ENCODE measurements around the gene SDR42E2. TPM values are rescaled to one million over a fixed set of nuclear protein-coding genes. Genes with fewer than 3 reads are reported as not detected.
A peak's percentile ranks its signal among the peaks of the same experiment; 100 is the strongest.
"Not testable (repeated sequence)": the region's sequence is repeated elsewhere in the genome, so short reads cannot be mapped to it uniquely, and the experiment has no call there.

Gene SDR42E2
- total RNA-seq, 1 donor from 2014 or later, result not detected

DNA sequence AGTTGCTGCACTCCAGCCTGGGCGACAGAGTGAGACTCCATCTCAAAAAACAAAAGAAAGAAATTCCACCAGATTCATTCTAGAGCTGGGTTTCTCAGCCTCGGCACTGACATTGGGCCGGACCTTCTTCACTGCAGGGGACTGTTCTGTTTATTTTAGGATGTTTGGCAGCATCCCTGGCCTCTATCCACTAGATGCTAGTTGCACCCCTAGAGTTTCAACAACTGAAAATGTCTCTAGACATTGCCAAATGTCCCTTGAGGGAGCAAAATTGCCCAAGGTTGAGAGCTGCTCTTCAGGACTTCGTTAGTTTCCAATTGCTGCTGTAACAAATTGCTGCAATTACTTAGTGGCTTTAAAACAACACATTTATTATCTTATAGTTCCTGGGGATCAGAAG, 50.9 kb downstream of the SDR42E2 start:
- H3K9me3 ChIP-seq, result no peaks in the 10 kb centered on the region
- DNase-seq (ENCODE audit: low spot score in 2 of 2), result no peak
- H3K27me3 ChIP-seq, result no peaks in the 10 kb centered on the region
- H3K27ac ChIP-seq, result no peak overlapping the region
- H3K4me3 ChIP-seq, result no peak overlapping the region
- H3K36me3 ChIP-seq, result peaks cover 8 to 14% of the 10 kb centered on the region in 2 donors
- intact Hi-C loops (cut with DNase I), result no loop called here
- TF ChIP-seq, protein P1, sequence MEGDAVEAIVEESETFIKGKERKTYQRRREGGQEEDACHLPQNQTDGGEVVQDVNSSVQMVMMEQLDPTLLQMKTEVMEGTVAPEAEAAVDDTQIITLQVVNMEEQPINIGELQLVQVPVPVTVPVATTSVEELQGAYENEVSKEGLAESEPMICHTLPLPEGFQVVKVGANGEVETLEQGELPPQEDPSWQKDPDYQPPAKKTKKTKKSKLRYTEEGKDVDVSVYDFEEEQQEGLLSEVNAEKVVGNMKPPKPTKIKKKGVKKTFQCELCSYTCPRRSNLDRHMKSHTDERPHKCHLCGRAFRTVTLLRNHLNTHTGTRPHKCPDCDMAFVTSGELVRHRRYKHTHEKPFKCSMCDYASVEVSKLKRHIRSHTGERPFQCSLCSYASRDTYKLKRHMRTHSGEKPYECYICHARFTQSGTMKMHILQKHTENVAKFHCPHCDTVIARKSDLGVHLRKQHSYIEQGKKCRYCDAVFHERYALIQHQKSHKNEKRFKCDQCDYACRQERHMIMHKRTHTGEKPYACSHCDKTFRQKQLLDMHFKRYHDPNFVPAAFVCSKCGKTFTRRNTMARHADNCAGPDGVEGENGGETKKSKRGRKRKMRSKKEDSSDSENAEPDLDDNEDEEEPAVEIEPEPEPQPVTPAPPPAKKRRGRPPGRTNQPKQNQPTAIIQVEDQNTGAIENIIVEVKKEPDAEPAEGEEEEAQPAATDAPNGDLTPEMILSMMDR (IDR thresholded peaks at IDR 0.05), result no peak
- peaks cover 5 to 49% of the 10 kb centered on the region in 2 donors for H3K4me1 ChIP-seq

DNA sequence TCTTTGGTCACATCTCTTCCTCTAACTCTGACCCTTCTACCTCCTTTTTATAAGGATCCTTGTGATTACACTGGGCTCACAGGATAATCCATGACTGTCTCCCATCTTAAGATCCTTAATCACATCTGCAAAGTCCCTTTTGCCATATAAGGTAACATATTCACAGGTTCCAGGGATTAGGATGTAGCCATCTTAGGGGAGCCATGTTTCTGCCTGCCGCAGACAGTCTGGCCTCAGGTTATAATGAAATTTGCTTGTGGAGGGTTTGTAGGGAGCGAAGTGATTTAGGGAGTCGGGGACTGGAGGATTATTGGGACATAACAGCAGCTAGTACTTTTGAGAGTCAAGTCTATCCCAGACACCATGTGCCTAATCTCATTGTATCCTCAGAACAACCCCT, 51.5 kb downstream of the SDR42E2 start:
- H3K36me3 ChIP-seq, result peaks cover 8 to 14% of the 10 kb centered on the region in 2 donors
- no peak for DNase-seq (ENCODE audit: low spot score in 2 of 2)
- peaks cover 6 to 49% of the 10 kb centered on the region in 2 donors for H3K4me1 ChIP-seq
- no peak overlapping the region for H3K27ac ChIP-seq
- H3K4me3 ChIP-seq, result no peak overlapping the region
- intact Hi-C loops (cut with DNase I), result no loop called here
- no peaks in the 10 kb centered on the region for H3K9me3 ChIP-seq
- TF ChIP-seq, protein P1 (IDR thresholded peaks at IDR 0.05), result no peak
- H3K27me3 ChIP-seq, result no peaks in the 10 kb centered on the region

DNA sequence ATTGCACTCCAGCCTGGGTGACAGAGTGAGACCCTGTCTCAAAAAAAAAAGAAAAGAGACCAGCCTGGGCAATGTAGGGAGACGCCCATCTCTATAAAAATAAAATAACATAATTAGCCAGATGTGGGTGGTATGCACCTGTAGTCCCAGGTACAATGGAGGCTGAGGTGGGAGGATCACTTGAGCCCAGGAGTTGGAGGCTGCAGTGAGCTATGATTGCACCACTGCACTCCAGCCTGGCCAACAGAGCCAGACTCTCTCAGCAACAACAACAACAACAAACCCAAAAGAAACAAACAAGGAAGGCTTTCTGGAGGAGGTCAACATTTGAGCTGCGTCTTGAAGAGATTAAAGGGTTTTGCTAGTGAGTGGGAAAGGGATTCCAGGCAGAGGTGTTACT, 52.1 kb downstream of the SDR42E2 start:
- H3K4me1 ChIP-seq, result peaks cover 9 to 53% of the 10 kb centered on the region in 2 donors
- H3K27me3 ChIP-seq, result no peaks in the 10 kb centered on the region
- intact Hi-C loops (cut with DNase I), result no loop called here
- no peak for DNase-seq (ENCODE audit: low spot score in 2 of 2)
- H3K9me3 ChIP-seq, result no peaks in the 10 kb centered on the region
- H3K4me3 ChIP-seq, result no peak overlapping the region
- TF ChIP-seq, protein P1 (IDR thresholded peaks at IDR 0.05), result no peak
- no peak overlapping the region for H3K27ac ChIP-seq
- peaks cover 8 to 14% of the 10 kb centered on the region in 2 donors for H3K36me3 ChIP-seq

DNA sequence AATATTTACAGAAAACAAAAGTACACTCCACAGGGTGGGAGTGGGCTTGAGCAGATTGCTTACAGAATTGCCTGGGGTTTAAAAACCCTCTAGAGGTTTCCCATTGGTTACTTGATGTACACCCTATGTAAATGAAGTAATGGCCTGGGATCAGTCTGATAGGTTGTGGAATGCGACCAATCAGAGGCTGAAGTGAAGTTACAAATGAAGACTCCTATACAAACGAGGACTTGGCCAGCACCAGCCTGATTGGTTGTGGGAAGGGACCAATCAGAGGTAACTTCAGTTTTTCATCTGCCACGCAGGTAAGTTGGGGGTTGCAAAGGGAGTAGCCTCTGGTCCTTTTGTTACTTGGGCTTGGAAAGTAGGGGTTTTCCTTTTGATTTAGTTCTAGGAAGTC, 52.6 kb downstream of the SDR42E2 start:
- TF ChIP-seq, protein P1 (IDR thresholded peaks at IDR 0.05), result no peak
- intact Hi-C loops (cut with DNase I), result no loop called here

DNA sequence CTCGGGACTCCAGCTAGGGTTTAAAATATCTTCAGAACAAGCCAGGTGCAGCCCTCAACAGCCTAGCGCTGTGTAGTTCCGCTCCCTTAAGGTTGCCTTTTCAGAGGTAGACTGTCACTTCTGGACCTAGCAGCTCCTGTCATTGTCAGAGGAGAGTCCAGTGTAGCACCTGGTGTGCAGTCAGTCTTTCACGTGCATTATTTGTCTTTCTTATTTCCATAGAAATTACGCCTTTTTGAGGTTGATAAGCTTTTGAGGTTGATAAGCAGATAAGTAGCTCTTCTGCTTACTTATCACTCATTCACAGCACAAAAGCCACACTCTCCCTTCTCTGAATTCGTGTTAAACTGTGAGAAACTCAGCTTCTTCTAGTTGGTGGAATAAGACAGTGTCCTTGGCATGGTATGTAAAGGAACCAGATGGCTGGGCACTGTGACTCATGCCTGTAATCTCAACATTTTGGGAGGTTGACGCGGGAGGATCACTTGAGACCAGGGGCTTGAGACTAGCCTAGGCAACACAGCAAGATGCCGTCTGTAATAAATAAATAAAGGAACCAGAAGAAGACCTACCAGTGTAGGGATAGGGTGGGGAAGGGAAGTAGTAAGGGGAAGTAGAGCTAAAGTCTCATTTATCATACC, 54.0 kb downstream of the SDR42E2 start:
- TF ChIP-seq, protein P1 (IDR thresholded peaks at IDR 0.05), result no peak
- intact Hi-C loops (cut with DNase I), result no loop called here
- no peak overlapping the region for H3K4me3 ChIP-seq
- peaks cover 6 to 43% of the 10 kb centered on the region in 2 donors for H3K4me1 ChIP-seq
- no peak for DNase-seq (ENCODE audit: low spot score in 2 of 2)
- H3K27ac ChIP-seq, result peak overlapping the region; percentile 79 to 82
- no peaks in the 10 kb centered on the region for H3K9me3 ChIP-seq
- H3K27me3 ChIP-seq, result no peaks in the 10 kb centered on the region
- H3K36me3 ChIP-seq, result peaks cover 8 to 14% of the 10 kb centered on the region in 2 donors

More for the DNA sequence above, 52.6 kb downstream of the SDR42E2 start:
- Histone ChIP-seq H3K9me3 (no peaks in the 10 kb centered on the region), H3K27me3 (no peaks in the 10 kb centered on the region), H3K36me3 (peaks cover 8 to 14% of the 10 kb centered on the region in 2 donors), H3K4me1 (peaks cover 6 to 51% of the 10 kb centered on the region in 2 donors), H3K27ac (no peak overlapping the region), H3K4me3 (no peak overlapping the region)
- DNase-seq (ENCODE audit: low spot score in 2 of 2), result no peak

DNA sequence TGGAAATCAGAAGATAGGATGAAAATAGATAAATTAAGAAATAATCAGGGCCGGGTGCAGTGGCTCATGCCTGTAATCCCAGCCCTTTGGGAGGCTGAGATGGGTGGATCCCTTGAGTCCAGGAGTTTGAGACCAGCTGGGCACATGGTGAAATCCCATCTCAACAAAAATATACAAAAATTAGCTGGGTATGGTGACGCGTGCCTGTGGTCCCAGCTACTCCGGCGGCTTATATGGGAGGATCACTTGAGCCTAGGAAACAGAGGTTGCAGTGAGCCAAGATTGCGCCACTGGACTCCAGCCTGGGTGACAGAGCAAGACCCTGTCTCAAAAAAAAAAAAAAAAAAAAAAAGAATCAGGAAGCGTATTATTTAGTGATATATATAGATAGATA, 54.5 kb downstream of the SDR42E2 start:
- H3K27me3 ChIP-seq; DNase-seq (ENCODE audit: low spot score in 2 of 2); H3K4me3 ChIP-seq; intact Hi-C loops (cut with DNase I); H3K9me3 ChIP-seq: not testable (repeated sequence)
- peak overlapping the region; percentile 79 to 82 for H3K27ac ChIP-seq
- H3K4me1 ChIP-seq, result peaks cover 6 to 38% of the 10 kb centered on the region in 2 donors
- H3K36me3 ChIP-seq, result peaks cover 8 to 14% of the 10 kb centered on the region in 2 donors
